ENCODE measurements around the gene TSFM. TPM values are rescaled to one million over a fixed set of nuclear protein-coding genes. Genes with fewer than 3 reads are reported as not detected.

TSFM gene
- polyA plus RNA-seq, 3 donors, result 4.5 to 22.6 (median 21.8) TPM

DNA sequence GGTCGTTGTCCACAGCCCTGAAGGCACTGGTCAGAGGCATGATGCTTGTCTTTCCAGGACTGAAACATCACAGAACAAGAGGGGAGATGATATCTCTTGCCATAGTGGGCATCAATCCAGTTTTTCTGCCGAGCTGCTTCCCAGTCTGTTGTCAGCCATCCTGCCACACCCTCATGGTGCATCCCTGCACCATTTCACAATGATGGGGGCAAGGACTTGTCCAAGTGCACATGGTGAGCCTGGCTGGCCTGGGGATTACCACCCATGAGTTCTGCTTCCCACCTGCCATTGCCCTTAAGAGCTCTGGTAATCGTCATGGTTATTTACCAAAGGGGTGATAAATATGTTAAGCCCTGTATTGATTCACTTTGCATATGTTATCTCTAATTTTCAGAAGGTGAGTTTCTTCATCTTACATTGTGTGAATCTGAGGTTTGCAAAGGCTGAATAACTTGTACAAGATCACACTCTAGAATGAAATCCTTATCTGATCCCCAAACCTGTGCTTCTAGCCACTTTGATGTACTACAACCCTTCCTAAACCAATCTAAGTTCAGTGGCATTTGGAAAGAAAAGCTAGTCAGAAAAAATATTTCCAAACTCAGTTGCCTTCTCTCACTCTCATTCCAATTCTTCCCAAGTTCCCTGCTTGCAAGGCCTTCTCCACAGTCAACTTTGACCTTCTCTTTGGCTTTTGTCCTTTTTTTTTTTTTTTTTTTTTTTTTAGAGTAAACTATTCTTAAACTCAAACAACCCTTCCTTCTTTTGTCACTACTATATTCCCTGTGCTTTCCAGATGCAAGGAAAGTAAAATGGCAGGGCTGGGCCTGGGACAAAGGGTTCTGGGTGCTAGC is 33.6 kb downstream of the TSFM start:
- peak overlapping the region in 1 of 3 experiments; percentile 0 for H3K4me3 ChIP-seq (replicated peaks in 1 of 3; ENCODE audit: low read depth in 2 of 3, low read length in 3 of 3)
- no peaks in the 10 kb centered on the region for H3K9me3 ChIP-seq (replicated peaks in 1 of 2; ENCODE audit: control insufficient read depth in 1 of 2, insufficient read depth in 1 of 2, low read length in 2 of 2)
- peaks cover 12 to 19% of the 10 kb centered on the region in 2 donors for H3K36me3 ChIP-seq (replicated peaks in 1 of 2; ENCODE audit: control insufficient read depth in 1 of 2, insufficient read depth in 2 of 2, low read length in 2 of 2)
- TF ChIP-seq, protein P1, sequence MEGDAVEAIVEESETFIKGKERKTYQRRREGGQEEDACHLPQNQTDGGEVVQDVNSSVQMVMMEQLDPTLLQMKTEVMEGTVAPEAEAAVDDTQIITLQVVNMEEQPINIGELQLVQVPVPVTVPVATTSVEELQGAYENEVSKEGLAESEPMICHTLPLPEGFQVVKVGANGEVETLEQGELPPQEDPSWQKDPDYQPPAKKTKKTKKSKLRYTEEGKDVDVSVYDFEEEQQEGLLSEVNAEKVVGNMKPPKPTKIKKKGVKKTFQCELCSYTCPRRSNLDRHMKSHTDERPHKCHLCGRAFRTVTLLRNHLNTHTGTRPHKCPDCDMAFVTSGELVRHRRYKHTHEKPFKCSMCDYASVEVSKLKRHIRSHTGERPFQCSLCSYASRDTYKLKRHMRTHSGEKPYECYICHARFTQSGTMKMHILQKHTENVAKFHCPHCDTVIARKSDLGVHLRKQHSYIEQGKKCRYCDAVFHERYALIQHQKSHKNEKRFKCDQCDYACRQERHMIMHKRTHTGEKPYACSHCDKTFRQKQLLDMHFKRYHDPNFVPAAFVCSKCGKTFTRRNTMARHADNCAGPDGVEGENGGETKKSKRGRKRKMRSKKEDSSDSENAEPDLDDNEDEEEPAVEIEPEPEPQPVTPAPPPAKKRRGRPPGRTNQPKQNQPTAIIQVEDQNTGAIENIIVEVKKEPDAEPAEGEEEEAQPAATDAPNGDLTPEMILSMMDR (IDR thresholded peaks at IDR 0.05), result no peak
- Mint-ChIP-seq H3K4me1 (peaks cover 31% of the 10 kb centered on the region), H3K27ac (peak overlapping the region in 4 of 7 donors; percentile 42 to 74 (median 58)), H3K4me3 (no peak overlapping the region), H3K36me3 (peaks cover 18 to 27% of the 10 kb centered on the region in 2 donors), H3K9me3 (peaks cover 0 to 2% (median 0%) of the 10 kb centered on the region in 7 donors), H3K27me3 (ENCODE audit: low read depth in 3 of 3) (no peaks in the 10 kb centered on the region)
- no peak for DNase-seq
- H3K9ac ChIP-seq (ENCODE audit: insufficient read depth, low read length, poor library complexity, severe bottlenecking), result no peak overlapping the region
- H2AFZ ChIP-seq (ENCODE audit: insufficient read depth, low read depth, low read length, poor library complexity, severe bottlenecking), result no peak overlapping the region
- H3K4me2 ChIP-seq (replicated peaks; ENCODE audit: extremely low read depth, low read length, poor library complexity, severe bottlenecking), result peak overlapping the region; percentile 10
- intact Hi-C loops (cut with micrococcal nuclease), result no loop called here
- 25% methylated on average over 1 of the region's 3 CpGs for WGBS (ENCODE audit: insufficient coverage)
- no peaks in the 10 kb centered on the region for H3K27me3 ChIP-seq (ENCODE audit: control insufficient read depth in 2 of 2, insufficient read depth in 2 of 2, low read length in 2 of 2)
- H3K27ac ChIP-seq (ENCODE audit: low read depth in 1 of 2, low read length in 2 of 2), result peak overlapping the region in 1 of 2 donors; percentile 39
- H4K20me1 ChIP-seq (ENCODE audit: insufficient read depth, low read length), result peaks cover 55% of the 10 kb centered on the region
- no peaks in the 10 kb centered on the region for H3K79me2 ChIP-seq (ENCODE audit: insufficient read depth, low read length)
- H3K4me1 ChIP-seq (ENCODE audit: control insufficient read depth in 1 of 2, insufficient read depth in 2 of 2, low read length in 2 of 2), result peaks cover 23% of the 10 kb centered on the region in 2 donors

- Histone ChIP-seq H3K27me3 (ENCODE audit: control insufficient read depth in 2 of 2, insufficient read depth in 2 of 2, low read length in 2 of 2) (no peaks in the 10 kb centered on the region), H3K4me1 (ENCODE audit: control insufficient read depth in 1 of 2, insufficient read depth in 2 of 2, low read length in 2 of 2) (peaks cover 23% of the 10 kb centered on the region in 2 donors), H3K36me3 (replicated peaks in 1 of 2; ENCODE audit: control insufficient read depth in 1 of 2, insufficient read depth in 2 of 2, low read length in 2 of 2) (peaks cover 18 to 25% of the 10 kb centered on the region in 2 donors), H2AFZ (ENCODE audit: insufficient read depth, low read depth, low read length, poor library complexity, severe bottlenecking) (no peak overlapping the region), H4K20me1 (ENCODE audit: insufficient read depth, low read length) (peaks cover 61% of the 10 kb centered on the region), H3K4me3 (replicated peaks in 1 of 3; ENCODE audit: low read depth in 2 of 3, low read length in 3 of 3) (peak overlapping the region in 1 of 3 experiments; percentile 0), H3K9ac (ENCODE audit: insufficient read depth, low read length, poor library complexity, severe bottlenecking) (no peak overlapping the region), H3K79me2 (ENCODE audit: insufficient read depth, low read length) (no peaks in the 10 kb centered on the region), H3K27ac (ENCODE audit: low read depth in 1 of 2, low read length in 2 of 2) (peak overlapping the region in 1 of 2 donors; percentile 39), H3K4me2 (replicated peaks; ENCODE audit: extremely low read depth, low read length, poor library complexity, severe bottlenecking) (peak overlapping the region; percentile 10), H3K9me3 (replicated peaks in 1 of 2; ENCODE audit: control insufficient read depth in 1 of 2, insufficient read depth in 1 of 2, low read length in 2 of 2) (no peaks in the 10 kb centered on the region)
- intact Hi-C loops (cut with micrococcal nuclease), result no loop called here
- WGBS (ENCODE audit: insufficient coverage), result no CpG with 5 or more reads among the region's 5 CpGs
- H3K36me3 Mint-ChIP-seq, result peaks cover 23 to 32% of the 10 kb centered on the region in 2 donors
- H3K4me1 Mint-ChIP-seq, result peaks cover 31% of the 10 kb centered on the region
- TF ChIP-seq, protein P1 (IDR thresholded peaks at IDR 0.05), result no peak
- H3K9me3 Mint-ChIP-seq, result peaks cover 0 to 2% (median 0%) of the 10 kb centered on the region in 7 donors
- peak overlapping the region in 5 of 7 donors; percentile 2 to 74 (median 54) for H3K27ac Mint-ChIP-seq
- H3K4me3 Mint-ChIP-seq, result no peak overlapping the region
- H3K27me3 Mint-ChIP-seq (ENCODE audit: low read depth in 3 of 3), result no peaks in the 10 kb centered on the region
- peak; percentile 24 to 38 (median 36) for DNase-seq
Measured at GRCh38 chr12:57816855-57817151, 34.2 kb downstream of the TSFM start.

Measured in CD14-positive monocyte (primary cell).